HepG2 (cell line): ENCODE measurements around the gene TAF6. TPM values are rescaled to one million over a fixed set of nuclear protein-coding genes. Genes with fewer than 3 reads are reported as not detected.

ENCODE experiments used
- DPF2 ChIP-seq: sonication (generic); formaldehyde crosslinking; IDR thresholded peaks from 2 replicates; pipeline ENCODE4 v1.4.0; 2020; ENCODE audit warnings: mild to moderate bottlenecking, low read depth, missing genetic modification reagents, borderline replicate concordance
- ESRRA ChIP-seq: sonication (generic); formaldehyde crosslinking; IDR thresholded peaks from 2 replicates; pipeline ENCODE4 v1.5.1; 2020; ENCODE audit warnings: mild to moderate bottlenecking, low read depth, missing genetic modification reagents
- FOXO1 ChIP-seq: sonication (generic); formaldehyde crosslinking; IDR thresholded peaks from 2 replicates; pipeline ENCODE4 v1.4.0; 2020; ENCODE audit warnings: missing genetic modification reagents
- POGZ ChIP-seq: sonication (generic); formaldehyde crosslinking; IDR thresholded peaks from 2 replicates; pipeline ENCODE4 v1.4.0; 2020; ENCODE audit warnings: mild to moderate bottlenecking, missing genetic modification reagents
- REST ChIP-seq, 2 experiments: IDR thresholded peaks; 2 replicates each; pipeline ENCODE4 v1.6.1; 2011 to 2012; ENCODE audit warnings: low read length in 2 of 2, borderline replicate concordance in 1 of 2, low read depth in 1 of 2, mild to moderate bottlenecking in 1 of 2, moderate library complexity in 1 of 2
- RFX1 ChIP-seq: fragments of 450-650 bp; IDR thresholded peaks from 2 replicates; pipeline ENCODE4 v1.6.1; 2017
- YEATS4 ChIP-seq: sonication (generic); formaldehyde crosslinking; IDR thresholded peaks from 2 replicates; pipeline ENCODE4 v1.4.0; 2020; ENCODE audit warnings: missing genetic modification reagents, borderline replicate concordance
- ZBTB33 ChIP-seq: sonication (generic); formaldehyde crosslinking; IDR thresholded peaks from 2 replicates; pipeline ENCODE4 v1.4.0; 2020; ENCODE audit warnings: missing genetic modification reagents
- ZNF143 ChIP-seq: sonication (generic); formaldehyde crosslinking; IDR thresholded peaks from 2 replicates; pipeline ENCODE4 v1.4.0; 2020; ENCODE audit warnings: missing genetic modification reagents
- ZNF562 ChIP-seq: sonication (generic); formaldehyde crosslinking; IDR thresholded peaks from 2 replicates; pipeline ENCODE4 v1.8.0; 2022; ENCODE audit warnings: missing genetic modification reagents, borderline replicate concordance
- ZNF674 ChIP-seq: sonication (generic); formaldehyde crosslinking; IDR thresholded peaks from 2 replicates; pipeline ENCODE4 v1.5.0; 2020; ENCODE audit warnings: low read depth, mild to moderate bottlenecking, missing genetic modification reagents
- ZNF737 ChIP-seq: sonication (generic); formaldehyde crosslinking; IDR thresholded peaks from 2 replicates; pipeline ENCODE4 v1.5.0; 2020; ENCODE audit warnings: missing genetic modification reagents, mild to moderate bottlenecking, borderline replicate concordance
- polyA plus RNA-seq, 8 experiments: library from polyadenylated mRNA; depleted of rRNA in 3 of 8; stranded (reverse) in 7 of 8; unstranded in 1 of 8; fragments of >200 nt; fragmentation: Illumina TruSeq in 4 of 8; extraction: Trizol in 4 of 8; gene quantifications; 2 replicates each; pipeline versions ENCODE4 v1.2.1 to v1.2.3, GENCODE V29; 2011 to 2016; ENCODE audit warnings: low read depth in 4 of 8, missing spikeins in 1 of 8, mixed read lengths in 1 of 8; ENCODE audit not compliant: insufficient read depth in 1 of 8
- total RNA-seq, 5 experiments: library from RNA; depleted of rRNA; stranded (reverse); fragments of >200 nt; fragmentation: Illumina TruSeq; extraction: Trizol; gene quantifications; 2 replicates each; pipeline ENCODE4 v1.2.3, GENCODE V29; 2016; ENCODE audit warnings: low read depth in 1 of 5
- TF ChIP-seq, protein P1 (sequence below): sonication (generic); formaldehyde crosslinking; IDR thresholded peaks from 2 replicates; pipeline ENCODE4 v1.4.0; 2020; ENCODE audit warnings: mild to moderate bottlenecking, missing genetic modification reagents
- TF ChIP-seq, protein P2 (sequence below): sonication (generic); formaldehyde crosslinking; conservative IDR thresholded peaks from 2 replicates; pipeline ENCODE4 v1.4.0; 2020; ENCODE audit warnings: missing genetic modification reagents
- TF ChIP-seq, protein P3 (sequence below): sonication (generic); formaldehyde crosslinking; IDR thresholded peaks from 2 replicates; pipeline ENCODE4 v1.5.0; 2020; ENCODE audit warnings: mild to moderate bottlenecking, missing genetic modification reagents

The TAF6 gene
- total and polyA plus RNA-seq, 2 of the 13 experiments (the other 11 are each of a cell fraction or from before 2014, with no cell fraction given), result 12.9 to 18.8 TPM

- TF ChIP-seq ZBTB33 (CRISPR knock-in tag) (no peak), ZNF674 (CRISPR knock-in tag) (0 out of 2 replicates have a peak, but pooled peaks have one; percentile 86), POGZ (no peak), ZNF562 (no peak), RFX1 (no peak), DPF2 (CRISPR knock-in tag) (no peak), ZNF143 (CRISPR knock-in tag) (0 out of 2 replicates have a peak, but pooled peaks have one; percentile 12), YEATS4 (peak; percentile 61; the same call in 1 of the 2 replicates), FOXO1 (CRISPR knock-in tag) (no peak), ZNF737 (CRISPR knock-in tag) (no peak), REST (IDR thresholded peaks at IDR 0.05; ENCODE audit: borderline replicate concordance in 1 of 2, low read depth in 1 of 2, low read length in 2 of 2) (peak in 1 of 2 experiments; percentile 22; a peak in 1 of 4 replicates), ESRRA (CRISPR knock-in tag) (no peak)
- TF ChIP-seq, protein P1, sequence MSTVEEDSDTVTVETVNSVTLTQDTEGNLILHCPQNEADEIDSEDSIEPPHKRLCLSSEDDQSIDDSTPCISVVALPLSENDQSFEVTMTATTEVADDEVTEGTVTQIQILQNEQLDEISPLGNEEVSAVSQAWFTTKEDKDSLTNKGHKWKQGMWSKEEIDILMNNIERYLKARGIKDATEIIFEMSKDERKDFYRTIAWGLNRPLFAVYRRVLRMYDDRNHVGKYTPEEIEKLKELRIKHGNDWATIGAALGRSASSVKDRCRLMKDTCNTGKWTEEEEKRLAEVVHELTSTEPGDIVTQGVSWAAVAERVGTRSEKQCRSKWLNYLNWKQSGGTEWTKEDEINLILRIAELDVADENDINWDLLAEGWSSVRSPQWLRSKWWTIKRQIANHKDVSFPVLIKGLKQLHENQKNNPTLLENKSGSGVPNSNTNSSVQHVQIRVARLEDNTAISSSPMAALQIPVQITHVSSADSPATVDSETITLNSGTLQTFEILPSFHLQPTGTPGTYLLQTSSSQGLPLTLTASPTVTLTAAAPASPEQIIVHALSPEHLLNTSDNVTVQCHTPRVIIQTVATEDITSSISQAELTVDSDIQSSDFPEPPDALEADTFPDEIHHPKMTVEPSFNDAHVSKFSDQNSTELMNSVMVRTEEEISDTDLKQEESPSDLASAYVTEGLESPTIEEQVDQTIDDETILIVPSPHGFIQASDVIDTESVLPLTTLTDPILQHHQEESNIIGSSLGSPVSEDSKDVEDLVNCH, result no peak
- TF ChIP-seq, protein P2, sequence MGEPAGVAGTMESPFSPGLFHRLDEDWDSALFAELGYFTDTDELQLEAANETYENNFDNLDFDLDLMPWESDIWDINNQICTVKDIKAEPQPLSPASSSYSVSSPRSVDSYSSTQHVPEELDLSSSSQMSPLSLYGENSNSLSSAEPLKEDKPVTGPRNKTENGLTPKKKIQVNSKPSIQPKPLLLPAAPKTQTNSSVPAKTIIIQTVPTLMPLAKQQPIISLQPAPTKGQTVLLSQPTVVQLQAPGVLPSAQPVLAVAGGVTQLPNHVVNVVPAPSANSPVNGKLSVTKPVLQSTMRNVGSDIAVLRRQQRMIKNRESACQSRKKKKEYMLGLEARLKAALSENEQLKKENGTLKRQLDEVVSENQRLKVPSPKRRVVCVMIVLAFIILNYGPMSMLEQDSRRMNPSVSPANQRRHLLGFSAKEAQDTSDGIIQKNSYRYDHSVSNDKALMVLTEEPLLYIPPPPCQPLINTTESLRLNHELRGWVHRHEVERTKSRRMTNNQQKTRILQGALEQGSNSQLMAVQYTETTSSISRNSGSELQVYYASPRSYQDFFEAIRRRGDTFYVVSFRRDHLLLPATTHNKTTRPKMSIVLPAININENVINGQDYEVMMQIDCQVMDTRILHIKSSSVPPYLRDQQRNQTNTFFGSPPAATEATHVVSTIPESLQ (CRISPR knock-in tag), result no peak
- TF ChIP-seq, protein P3, sequence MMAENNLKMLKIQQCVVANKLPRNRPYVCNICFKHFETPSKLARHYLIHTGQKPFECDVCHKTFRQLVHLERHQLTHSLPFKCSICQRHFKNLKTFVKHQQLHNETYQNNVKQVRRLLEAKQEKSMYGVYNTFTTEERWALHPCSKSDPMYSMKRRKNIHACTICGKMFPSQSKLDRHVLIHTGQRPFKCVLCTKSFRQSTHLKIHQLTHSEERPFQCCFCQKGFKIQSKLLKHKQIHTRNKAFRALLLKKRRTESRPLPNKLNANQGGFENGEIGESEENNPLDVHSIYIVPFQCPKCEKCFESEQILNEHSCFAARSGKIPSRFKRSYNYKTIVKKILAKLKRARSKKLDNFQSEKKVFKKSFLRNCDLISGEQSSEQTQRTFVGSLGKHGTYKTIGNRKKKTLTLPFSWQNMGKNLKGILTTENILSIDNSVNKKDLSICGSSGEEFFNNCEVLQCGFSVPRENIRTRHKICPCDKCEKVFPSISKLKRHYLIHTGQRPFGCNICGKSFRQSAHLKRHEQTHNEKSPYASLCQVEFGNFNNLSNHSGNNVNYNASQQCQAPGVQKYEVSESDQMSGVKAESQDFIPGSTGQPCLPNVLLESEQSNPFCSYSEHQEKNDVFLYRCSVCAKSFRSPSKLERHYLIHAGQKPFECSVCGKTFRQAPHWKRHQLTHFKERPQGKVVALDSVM, result no peak; the same call in 1 of the 2 replicates
These were observed 8.0 kb upstream of the TAF6 start, which contains the start of gene MBLAC1 (continued) for GRCh38 chr7:100126931-100127865.
